Ovary (tissue), 3 donors: ENCODE measurements around the gene SOCS7.

Experiments
- CTCF ChIP-seq, 3 donors: fragments of 450-650 bp in 2 of 3; fragments of 200-600 bp in 1 of 3; IDR thresholded peaks; one replicate each; pipeline versions ENCODE4 v1.5.1 to v1.8.0; 2016 to 2022; ENCODE audit warnings: antibody characterized with exemption in 3 of 3, mild to moderate bottlenecking in 1 of 3
- EP300 ChIP-seq: sonication (generic); formaldehyde crosslinking; IDR thresholded peaks from one replicate; pipeline ENCODE4 v1.6.1; 2017; ENCODE audit warnings: antibody characterized with exemption
- POLR2A ChIP-seq: fragments of 450-650 bp; IDR thresholded peaks from one replicate; pipeline ENCODE4 v1.6.1; 2017; ENCODE audit warnings: antibody characterized with exemption, mild to moderate bottlenecking, moderate library complexity
- donor health status: DM: no; HTN: no; CAD: no.

- TF ChIP-seq CTCF (IDR thresholded peaks at IDR 0.05) (no peak), POLR2A (no peak), EP300 (no peak)
Measured at GRCh38 chr17:38403491-38403890, 51.8 kb downstream of the SOCS7 start.
